Breast epithelium (tissue), 4 donors: ENCODE measurements around the gene KDM4B. TPM values are rescaled to one million over a fixed set of nuclear protein-coding genes. Genes with fewer than 3 reads are reported as not detected.

ENCODE experiments used
- DNase-seq, 2 donors: peaks; one replicate each; pipeline ENCODE4 v3.0.0-alpha.2; 2019; ENCODE audit warnings: low spot score in 2 of 2
- H3K27ac ChIP-seq, 2 donors: fragments of 200-600 bp; sonication (generic) in 1 of 2; one replicate each; pipeline ENCODE4 v1.5.1; 2016 to 2019; ENCODE audit warnings: mild to moderate bottlenecking in 1 of 2
- H3K27me3 ChIP-seq, 2 donors: fragments of 200-600 bp; sonication (generic) in 1 of 2; one replicate each; pipeline versions ENCODE4 v1.5.1 to v1.6.0; 2017 to 2019; ENCODE audit warnings: control low read depth in 1 of 2, mild to moderate bottlenecking in 1 of 2
- H3K36me3 ChIP-seq: fragments of 200-600 bp; one replicate; pipeline ENCODE4 v1.5.1; 2019
- H3K4me1 ChIP-seq, 2 donors: fragments of 200-600 bp; sonication (generic); one replicate each; pipeline ENCODE4 v1.5.1; 2016 to 2019; ENCODE audit warnings: control low read depth in 1 of 2
- H3K4me3 ChIP-seq, 3 donors: fragments of 200-600 bp; sonication (generic); 1 replicate in 2 of 3; 2 replicates in 1 of 3; pipeline ENCODE4 v1.5.1; 2016 to 2019; ENCODE audit warnings: mild to moderate bottlenecking in 3 of 3, moderate library complexity in 2 of 3
- H3K9me3 ChIP-seq, 2 donors: fragments of 200-600 bp; sonication (generic) in 1 of 2; one replicate each; pipeline ENCODE4 v1.5.1; 2016 to 2019; ENCODE audit warnings: control low read depth in 1 of 2
- CTCF ChIP-seq, 3 donors: fragments of 450-650 bp; IDR thresholded peaks; one replicate each; pipeline ENCODE4 v1.5.1; 2016 to 2017; ENCODE audit warnings: antibody characterized with exemption in 3 of 3, mild to moderate bottlenecking in 3 of 3, moderate library complexity in 3 of 3
- POLR2A ChIP-seq: fragments of 450-650 bp; IDR thresholded peaks from one replicate; pipeline ENCODE4 v1.6.1; 2016; ENCODE audit warnings: antibody characterized with exemption, mild to moderate bottlenecking, moderate library complexity
- POLR2AphosphoS5 ChIP-seq, 3 donors: sonication (generic); formaldehyde crosslinking; IDR thresholded peaks; one replicate each; pipeline ENCODE4 v1.6.1; 2017; ENCODE audit warnings: antibody characterized with exemption in 3 of 3
- intact Hi-C: fragments of 100-400 bp; cut with DNase I; formaldehyde crosslinking; loops from one replicate; pipeline ENCODE4 v1.15.1; 2023; ENCODE audit warnings: low total_unique reads
- total RNA-seq, 3 donors: library from RNA; depleted of rRNA; stranded (reverse); fragments of >200 nt; gene quantifications; one replicate each; pipeline ENCODE4 v1.1.0, GENCODE V29; 2016

Gene KDM4B
- total RNA-seq, 3 donors from 2014 or later: 25.0 to 55.3 (median 40.3) TPM

GRCh38 chr19:5096536-5096935 lies 127.6 kb downstream of the KDM4B start:
- Histone ChIP-seq H3K4me1 (peaks cover 0 to 6% of the 10 kb centered on the region in 2 donors), H3K36me3 (no peaks in the 10 kb centered on the region), H3K27me3 (no peaks in the 10 kb centered on the region), H3K4me3 (no peak overlapping the region), H3K9me3 (peaks cover 13 to 20% of the 10 kb centered on the region in 2 donors), H3K27ac (no peak overlapping the region)
- no peak for TF ChIP-seq POLR2A
- no peak for TF ChIP-seq CTCF (IDR thresholded peaks at IDR 0.05)
- no peak for TF ChIP-seq POLR2AphosphoS5 (IDR thresholded peaks at IDR 0.05)
- intact Hi-C loops: no loop called here
- DNase-seq: no peak

- Histone ChIP-seq H3K4me1 (peaks cover 0 to 2% of the 10 kb centered on the region in 2 donors), H3K9me3 (peaks cover 13 to 20% of the 10 kb centered on the region in 2 donors), H3K4me3 (no peak overlapping the region), H3K36me3 (no peaks in the 10 kb centered on the region), H3K27ac (no peak overlapping the region), H3K27me3 (no peaks in the 10 kb centered on the region)
- intact Hi-C loops: no loop called here
- TF ChIP-seq CTCF (IDR thresholded peaks at IDR 0.05) (no peak), POLR2A (no peak), POLR2AphosphoS5 (IDR thresholded peaks at IDR 0.05) (no peak)
- DNase-seq: no peak
These were observed 128.5 kb downstream of the KDM4B start for GRCh38 chr19:5097331-5097930.

GRCh38 chr19:5097959-5098623 lies 129.2 kb downstream of the KDM4B start:
- H3K36me3 ChIP-seq: no peaks in the 10 kb centered on the region
- H3K27ac ChIP-seq: no peak overlapping the region
- H3K9me3 ChIP-seq: peaks cover 13 to 20% of the 10 kb centered on the region in 2 donors
- DNase-seq: no peak
- H3K4me3 ChIP-seq: no peak overlapping the region
- no peaks in the 10 kb centered on the region for H3K27me3 ChIP-seq
- no peak for TF ChIP-seq POLR2A
- TF ChIP-seq POLR2AphosphoS5 (IDR thresholded peaks at IDR 0.05): no peak
- TF ChIP-seq CTCF (IDR thresholded peaks at IDR 0.05): no peak
- peaks cover 0 to 2% of the 10 kb centered on the region in 2 donors for H3K4me1 ChIP-seq
- intact Hi-C loops: loop anchor here (1.0 kb wide), 1 partner anchor 33 kb away; no protein-coding TSS in a partner anchor

- H3K27ac ChIP-seq: no peak overlapping the region
- no peaks in the 10 kb centered on the region for H3K36me3 ChIP-seq
These were observed 129.7 kb downstream of the KDM4B start for GRCh38 chr19:5098646-5099045.

More at GRCh38 chr19:5098646-5099045, 129.7 kb downstream of the KDM4B start:
- DNase-seq: no peak
- TF ChIP-seq POLR2AphosphoS5 (IDR thresholded peaks at IDR 0.05) (no peak), POLR2A (no peak), CTCF (IDR thresholded peaks at IDR 0.05) (no peak)
- intact Hi-C loops: loop anchor here (1.0 kb wide), 1 partner anchor 33 kb away; no protein-coding TSS in a partner anchor
- Histone ChIP-seq H3K9me3 (peaks cover 13 to 20% of the 10 kb centered on the region in 2 donors), H3K4me1 (peaks cover 0 to 8% of the 10 kb centered on the region in 2 donors), H3K4me3 (no peak overlapping the region), H3K27me3 (no peaks in the 10 kb centered on the region)
